SK-N-SH (cell line): ENCODE results near the gene TRIM7. TPM values are rescaled to one million over a fixed set of nuclear protein-coding genes. Genes with fewer than 3 reads are reported as not detected.
A peak's percentile ranks its signal among the peaks of the same experiment; 100 is the strongest.

ENCODE experiments used
- CTCF ChIA-PET: fragments of 300-600, 350-600 bp; formaldehyde crosslinking; extraction: SDS; loops from one replicate; lab custom pipeline; 2021; lab: Yijun Ruan, JAX
- POLR2A ChIA-PET: fragments of 350-600 bp; sonication (Branson Sonifier 250); formaldehyde crosslinking; extraction: SDS; loops from one replicate; lab custom pipeline; 2020; ENCODE audit warnings: antibody characterized with exemption, inconsistent platforms; lab: Yijun Ruan, JAX
- DNase-seq: peaks from one replicate; pipeline ENCODE4 v3.0.0; 2012
- H2AFZ ChIP-seq: fragments of 200-600 bp; sonication (generic); 2 replicates; pipeline ENCODE4 v1.8.1; 2016; ENCODE audit warnings: antibody characterized with exemption, mild to moderate bottlenecking, low read depth
- H3F3A ChIP-seq: fragments of 200-600 bp; sonication (generic); replicated peaks from 2 replicates; pipeline ENCODE3; 2016; ENCODE audit warnings: antibody characterized with exemption, mild to moderate bottlenecking; ENCODE audit not compliant: insufficient read depth
- H3K27ac ChIP-seq, 2 experiments: fragments of 200-500 bp in 1 of 2; fragments of 200-600 bp in 1 of 2; sonication (Bioruptor generic) in 1 of 2; sonication (generic), shearing (Covaris generic) in 1 of 2; 2 replicates each; pipeline versions ENCODE4 v1.5.1 to v1.6.1; 2014 to 2016; ENCODE audit warnings: low read depth in 2 of 2, inconsistent platforms in 1 of 2, low read length in 1 of 2, mild to moderate bottlenecking in 1 of 2, mixed read lengths in 1 of 2
- H3K27me3 ChIP-seq: fragments of 200-600 bp; sonication (generic), shearing (Covaris generic); 2 replicates; pipeline ENCODE4 v1.6.1; 2016; ENCODE audit warnings: mixed run types; ENCODE audit not compliant: insufficient read depth
- H3K36me3 ChIP-seq, 2 experiments: fragments of 200-500 bp in 1 of 2; fragments of 200-600 bp in 1 of 2; sonication (Bioruptor generic) in 1 of 2; sonication (generic) in 1 of 2; replicated peaks in 1 of 2; 2 replicates each; pipeline versions ENCODE3 to v1.5.1; 2014 to 2016; ENCODE audit warnings: low read length in 1 of 2, mild to moderate bottlenecking in 1 of 2; ENCODE audit not compliant: insufficient read depth in 2 of 2, control insufficient read depth in 1 of 2
- H3K4me1 ChIP-seq, 2 experiments: fragments of 200-500 bp in 1 of 2; fragments of 200-600 bp in 1 of 2; sonication (Bioruptor generic) in 1 of 2; sonication (generic), shearing (Covaris generic) in 1 of 2; 2 replicates each; pipeline versions ENCODE4 v1.5.1 to v1.6.1; 2014 to 2016; ENCODE audit warnings: low read depth in 1 of 2, low read length in 1 of 2, mixed run types in 1 of 2; ENCODE audit not compliant: insufficient read depth in 2 of 2, control insufficient read depth in 1 of 2
- H3K4me2 ChIP-seq: fragments of 200-600 bp; sonication (generic), shearing (Covaris generic); 2 replicates; pipeline ENCODE4 v1.6.1; 2017; ENCODE audit warnings: mixed run types
- H3K4me3 ChIP-seq, 2 experiments: fragments of 200-500 bp in 1 of 2; fragments of 200-600 bp in 1 of 2; sonication (Bioruptor generic) in 1 of 2; sonication (generic), shearing (Covaris generic) in 1 of 2; 2 replicates each; pipeline versions ENCODE4 v1.5.1 to v1.8.1; 2014 to 2016; ENCODE audit warnings: low read depth in 2 of 2, inconsistent platforms in 1 of 2, low read length in 1 of 2, mild to moderate bottlenecking in 1 of 2, mixed read lengths in 1 of 2, moderate library complexity in 1 of 2
- H3K79me2 ChIP-seq: fragments of 200-600 bp; sonication (generic); 2 replicates; pipeline ENCODE4 v1.8.1; 2017; ENCODE audit warnings: mild to moderate bottlenecking; ENCODE audit not compliant: insufficient read depth
- H3K9ac ChIP-seq: fragments of 200-600 bp; sonication (generic); 2 replicates; pipeline ENCODE4 v1.6.1; 2017; ENCODE audit warnings: mixed run types
- H3K9me2 ChIP-seq: fragments of 200-600 bp; sonication (generic); 2 replicates; pipeline ENCODE4 v1.6.1; 2017; ENCODE audit warnings: mixed run types
- H3K9me3 ChIP-seq: fragments of 200-600 bp; sonication (generic); 2 replicates; pipeline ENCODE4 v1.6.1; 2017; ENCODE audit warnings: mixed run types, mild to moderate bottlenecking, moderate library complexity
- H4K20me1 ChIP-seq: fragments of 200-600 bp; sonication (generic); 2 replicates; pipeline ENCODE4 v1.6.1; 2017; ENCODE audit warnings: mild to moderate bottlenecking, mixed run types; ENCODE audit not compliant: insufficient read depth
- CTCF ChIP-seq: fragments of 200-600 bp; sonication (generic); IDR thresholded peaks from 2 replicates; pipeline ENCODE4 v1.6.1; 2017; ENCODE audit warnings: antibody characterized with exemption, mild to moderate bottlenecking, moderate library complexity
- ELF1 ChIP-seq: IDR thresholded peaks from 2 replicates; pipeline ENCODE4 v1.4.0; 2012
- FOXJ3 ChIP-seq: sonication (generic); formaldehyde crosslinking; IDR thresholded peaks from 2 replicates; pipeline ENCODE4 v1.5.1; 2020; ENCODE audit warnings: mild to moderate bottlenecking, missing genetic modification reagents
- FOXM1 ChIP-seq: IDR thresholded peaks from 2 replicates; pipeline ENCODE4 v1.4.0; 2012; ENCODE audit warnings: low read depth, mild to moderate bottlenecking
- GATA2 ChIP-seq: sonication (generic); formaldehyde crosslinking; IDR thresholded peaks from 2 replicates; pipeline ENCODE4 v1.5.0; 2020; ENCODE audit warnings: mild to moderate bottlenecking, missing genetic modification reagents
- MEF2A ChIP-seq: IDR thresholded peaks from 2 replicates; pipeline ENCODE4 v1.4.0; 2012; ENCODE audit warnings: low read depth, borderline replicate concordance
- MXI1 ChIP-seq: IDR thresholded peaks from 2 replicates; pipeline ENCODE4 v1.6.1; 2012; ENCODE audit warnings: mild to moderate bottlenecking, low read depth, low read length, improper control_type of control experiment
- NRF1 ChIP-seq: IDR thresholded peaks from 2 replicates; pipeline ENCODE4 v1.6.1; 2012; ENCODE audit warnings: low read depth, mild to moderate bottlenecking, low read length
- REST ChIP-seq: IDR thresholded peaks from 2 replicates; pipeline ENCODE4 v1.6.1; 2012; ENCODE audit warnings: mild to moderate bottlenecking, low read depth, low read length, moderate library complexity
- TAF1 ChIP-seq: IDR thresholded peaks from 2 replicates; pipeline ENCODE4 v1.6.1; 2012; ENCODE audit warnings: low read depth, mild to moderate bottlenecking, low read length, moderate library complexity, borderline replicate concordance
- WGBS: methylation state at CpG from one replicate; pipeline ENCODE4 v1.1.6; 2017; ENCODE audit warnings: low lambda C conversion rate; 5-methylcytosine and 5-hydroxymethylcytosine counted together
- polyA plus RNA-seq, 3 experiments: library from polyadenylated mRNA; depleted of rRNA; stranded (reverse); fragments of >200 nt; gene quantifications; 2 replicates each; pipeline ENCODE4 v1.2.3, GENCODE V29; 2012
- TF ChIP-seq, protein P1 (sequence below): fragments of 150-350 bp; IDR thresholded peaks from 2 replicates; pipeline ENCODE4 v1.6.1; 2017; ENCODE audit warnings: antibody characterized with exemption, low read length, low read depth, borderline replicate concordance

Gene TRIM7
- polyA plus RNA-seq, 1 of the 3 experiments (the other 2 are of a cell fraction): 3.5 TPM

DNA sequence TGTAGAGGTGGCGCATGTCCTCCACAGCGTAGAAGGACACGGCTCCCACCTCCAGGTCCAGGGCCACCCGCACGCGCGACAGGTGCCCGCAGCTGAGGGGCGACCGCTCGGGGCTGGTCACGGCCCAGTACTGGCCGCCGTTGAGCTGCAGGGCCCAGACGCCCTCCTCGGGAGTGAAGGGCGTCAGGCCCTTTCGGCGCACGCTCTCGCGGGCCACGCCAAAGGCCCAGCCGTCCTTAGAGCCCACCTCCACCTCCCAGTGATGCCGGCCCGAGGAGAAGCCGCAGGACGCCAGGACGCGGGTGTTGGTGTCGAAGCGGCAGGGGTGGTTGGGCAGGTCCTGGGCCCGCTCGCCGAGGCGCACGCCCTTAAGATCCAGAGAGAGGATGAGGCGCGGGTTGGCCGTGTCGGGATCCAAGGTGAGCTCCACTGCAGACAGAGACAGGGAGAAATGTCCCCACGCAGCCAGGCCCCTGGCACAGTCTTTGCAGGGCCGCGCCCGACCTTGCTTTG lies 9.7 kb downstream of the TRIM7 start (continued):
- no peak for TF ChIP-seq MXI1
- no peak for TF ChIP-seq ELF1
- TF ChIP-seq, protein P1, sequence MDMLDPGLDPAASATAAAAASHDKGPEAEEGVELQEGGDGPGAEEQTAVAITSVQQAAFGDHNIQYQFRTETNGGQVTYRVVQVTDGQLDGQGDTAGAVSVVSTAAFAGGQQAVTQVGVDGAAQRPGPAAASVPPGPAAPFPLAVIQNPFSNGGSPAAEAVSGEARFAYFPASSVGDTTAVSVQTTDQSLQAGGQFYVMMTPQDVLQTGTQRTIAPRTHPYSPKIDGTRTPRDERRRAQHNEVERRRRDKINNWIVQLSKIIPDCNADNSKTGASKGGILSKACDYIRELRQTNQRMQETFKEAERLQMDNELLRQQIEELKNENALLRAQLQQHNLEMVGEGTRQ: no peak

DNA sequence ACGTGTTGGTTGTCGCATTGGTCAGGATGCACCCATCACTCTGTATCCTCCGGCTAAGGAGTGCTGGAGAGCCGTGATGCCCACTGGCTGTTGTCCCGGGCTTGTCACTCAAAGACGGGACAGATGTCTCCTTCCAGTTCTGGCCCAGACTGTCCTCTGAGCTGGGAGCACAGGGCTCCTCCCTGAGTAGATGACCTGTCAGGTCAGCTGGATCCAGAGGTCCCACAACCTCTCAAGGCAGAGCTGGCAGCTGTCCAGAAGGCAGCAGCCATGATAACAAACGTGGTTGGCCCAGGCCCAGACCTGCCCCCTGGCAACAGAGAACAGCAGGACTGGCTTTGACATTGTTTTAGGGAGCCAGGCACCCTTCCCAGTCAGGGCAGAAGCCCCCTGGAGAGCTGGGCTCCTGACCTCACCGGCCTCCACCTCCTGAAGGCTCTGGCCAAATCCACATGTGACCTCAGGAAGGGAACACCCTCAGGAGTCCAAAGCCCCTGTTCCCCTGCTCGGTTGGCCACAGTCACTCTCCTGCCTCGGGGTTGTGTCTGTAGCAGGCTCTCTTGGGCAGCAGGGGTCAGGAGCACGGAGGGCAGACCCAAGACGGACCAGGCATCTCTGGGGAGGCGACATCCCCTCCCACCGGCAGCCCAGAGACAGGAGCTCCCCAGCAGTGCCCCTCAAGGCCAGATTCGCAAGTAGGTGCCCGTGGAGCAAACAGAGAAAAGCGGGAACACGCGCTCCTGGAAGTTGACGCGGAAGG lies 10.3 kb downstream of the TRIM7 start:
- Histone ChIP-seq H3K4me2 (no peak overlapping the region), H3K27me3 (no peaks in the 10 kb centered on the region), H3F3A (peaks cover 1% of the 10 kb centered on the region), H3K9me2 (no peaks in the 10 kb centered on the region), H2AFZ (no peak overlapping the region), H3K36me3 (no peaks in the 10 kb centered on the region), H3K4me3 (no peak overlapping the region)
- 85% methylated on average over 18 of the region's 21 CpGs for WGBS
- DNase-seq: peak; percentile 69
- TF ChIP-seq FOXM1 (no peak), TAF1 (no peak), FOXJ3 (CRISPR knock-in tag) (no peak), CTCF (no peak), REST (no peak), GATA2 (CRISPR knock-in tag) (no peak), MEF2A (no peak), NRF1 (no peak)
- TF ChIP-seq, all 33 proteins: peak for 0
- Histone ChIP-seq H3K79me2 (peaks cover 6% of the 10 kb centered on the region; the same call in 1 of the 2 replicates), H3K9me3 (no peaks in the 10 kb centered on the region), H3K4me1 (peaks cover 0 to 18% of the 10 kb centered on the region in 2 experiments; a peak in 1 of 4 replicates), H4K20me1 (no peaks in the 10 kb centered on the region), H3K27ac (no peak overlapping the region; a peak in 1 of 4 replicates), H3K9ac (no peak overlapping the region)
- ChIA-PET CTCF (interaction anchor here (0.8 to 3.3 kb wide), 5 partner anchors 9 to 23 kb away, joined by 3 to 10 read pairs (median 4); partner anchors contain the start of gene TRIM7), POLR2A (no interaction called here)
